ENCODE data around the gene CLOCK.

CLOCK gene

GRCh38 chr4:55540271-55540670 is 6.4 kb downstream of the CLOCK start:
- DNase-seq: no peak

- no peak for DNase-seq
Observed at GRCh38 chr4:55539658-55540057, 7.1 kb downstream of the CLOCK start.

- no peak for DNase-seq
Observed at GRCh38 chr4:55538531-55538930, 8.2 kb downstream of the CLOCK start.

- no peak for DNase-seq
Observed at GRCh38 chr4:55534306-55534705, 12.4 kb downstream of the CLOCK start.

GRCh38 chr4:55530691-55531090 is 16.0 kb downstream of the CLOCK start:
- no peak for DNase-seq

GRCh38 chr4:55530167-55530566 is 16.5 kb downstream of the CLOCK start:
- DNase-seq: no peak

- no peak for DNase-seq
Observed at GRCh38 chr4:55528491-55528890, 18.2 kb downstream of the CLOCK start.

GRCh38 chr4:55524844-55525571 is 21.7 kb downstream of the CLOCK start:
- no peak for DNase-seq

- no peak for DNase-seq
Observed at GRCh38 chr4:55518442-55518841, 28.3 kb downstream of the CLOCK start.

- DNase-seq: no peak
Observed at GRCh38 chr4:55517526-55518229, 29.0 kb downstream of the CLOCK start.

GRCh38 chr4:55512922-55513571 is 33.7 kb downstream of the CLOCK start:
- no peak for DNase-seq

- no peak for DNase-seq
Observed at GRCh38 chr4:55512077-55512476, 34.6 kb downstream of the CLOCK start.

GRCh38 chr4:55510685-55511084 is 36.0 kb downstream of the CLOCK start:
- no peak for DNase-seq

GRCh38 chr4:55509266-55509665 is 37.4 kb downstream of the CLOCK start:
- no peak for DNase-seq

- no peak for DNase-seq
Observed at GRCh38 chr4:55507612-55508011, 39.1 kb downstream of the CLOCK start.

GRCh38 chr4:55503169-55503568 is 43.5 kb downstream of the CLOCK start:
- DNase-seq: no peak

- no peak for DNase-seq
Observed at GRCh38 chr4:55500072-55500471, 46.6 kb downstream of the CLOCK start.

- DNase-seq: no peak
Observed at GRCh38 chr4:55499495-55499894, 47.2 kb downstream of the CLOCK start.

- DNase-seq: no peak
Observed at GRCh38 chr4:55498051-55498450, 48.7 kb downstream of the CLOCK start.

- DNase-seq: no peak
Observed at GRCh38 chr4:55491486-55491885, 55.2 kb downstream of the CLOCK start.

GRCh38 chr4:55488716-55489115 is 58.0 kb downstream of the CLOCK start:
- no peak for DNase-seq

- no peak for DNase-seq
Observed at GRCh38 chr4:55485821-55486220, 60.9 kb downstream of the CLOCK start.

- DNase-seq: no peak
Observed at GRCh38 chr4:55483315-55483714, 63.4 kb downstream of the CLOCK start.
